Measurements from ENCODE around the gene ALX4.

- no peak for TF ChIP-seq POLR2A (IDR thresholded peaks at IDR 0.05; ENCODE audit: low read depth, low read length)
- no peak for TF ChIP-seq SPI1 (IDR thresholded peaks at IDR 0.05; ENCODE audit: low read depth, low read length)
Observed at GRCh38 chr11:44282620-44283019, 27.3 kb downstream of the ALX4 start.

Measured in GM12891 (cell line).